HL-60 (cell line): ENCODE data around the gene ARMH3.
"Not testable (repeated sequence)": the region's sequence is repeated elsewhere in the genome, so short reads cannot be mapped to it uniquely, and the experiment has no call there.

Source experiments
- DNase-seq, 2 experiments: peaks; one replicate each; pipeline ENCODE4 v3.0.0-alpha.2; 2010 to 2020; ENCODE audit warnings: low read depth in 1 of 2, low spot score in 1 of 2
- H3K27ac ChIP-seq: fragments of 250-450 bp; sonication (Bioruptor Pico); replicated peaks from 2 replicates; pipeline ENCODE4 v1.5.1; 2020; ENCODE audit warnings: mild to moderate bottlenecking, moderate library complexity
- H3K27me3 ChIP-seq: fragments of 250-450 bp; sonication (Bioruptor Pico); 2 replicates; pipeline ENCODE4 v1.5.1; 2021; ENCODE audit warnings: mild to moderate bottlenecking, moderate library complexity; ENCODE audit not compliant: insufficient read depth, poor library complexity, severe bottlenecking
- H3K4me3 ChIP-seq: replicated peaks from 2 replicates; pipeline ENCODE4 v1.5.1; 2011; ENCODE audit warnings: mild to moderate bottlenecking, control low read depth, low read length; ENCODE audit not compliant: insufficient read depth
- GABPA ChIP-seq: IDR thresholded peaks from 2 replicates; pipeline ENCODE4 v1.6.1; 2012; ENCODE audit warnings: low read depth
- POLR2AphosphoS5 ChIP-seq: IDR thresholded peaks from 2 replicates; pipeline ENCODE4 v1.6.1; 2012; ENCODE audit warnings: low read depth
- SPI1 ChIP-seq: IDR thresholded peaks from 2 replicates; pipeline ENCODE4 v1.6.1; 2012; ENCODE audit warnings: low read depth, mild to moderate bottlenecking, borderline replicate concordance
- TF ChIP-seq, protein P1 (sequence below): IDR thresholded peaks from 2 replicates; pipeline ENCODE4 v1.6.1; 2012; ENCODE audit warnings: low read depth; ENCODE audit not compliant: insufficient replicate concordance
- TF ChIP-seq, protein P2 (sequence below): IDR thresholded peaks from one replicate; pipeline ENCODE4 v1.5.1; 2011; ENCODE audit warnings: low read length, control low read depth, inconsistent platforms; ENCODE audit not compliant: insufficient read depth

ARMH3 gene

DNA sequence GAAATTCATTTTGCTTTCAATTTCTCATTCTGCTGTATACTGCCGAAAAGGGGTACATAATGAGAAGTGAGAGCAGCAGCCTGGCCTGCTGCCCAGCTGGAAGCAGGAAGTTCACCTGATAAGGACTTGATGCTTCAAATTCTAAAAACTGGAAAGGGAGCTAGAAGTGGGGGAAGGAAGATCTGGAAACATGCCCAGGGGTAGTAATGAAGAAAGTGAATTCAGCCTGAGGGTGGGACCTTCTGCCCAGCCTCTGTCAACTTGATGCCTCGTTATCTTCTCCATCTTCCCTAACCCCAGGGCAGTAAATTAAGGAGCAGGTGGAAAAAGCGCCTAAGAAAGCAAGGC, 69.4 kb downstream of the ARMH3 start:
- peak overlapping the region; percentile 5; the same call in 1 of the 2 replicates for H3K4me3 ChIP-seq
- TF ChIP-seq, protein P1, sequence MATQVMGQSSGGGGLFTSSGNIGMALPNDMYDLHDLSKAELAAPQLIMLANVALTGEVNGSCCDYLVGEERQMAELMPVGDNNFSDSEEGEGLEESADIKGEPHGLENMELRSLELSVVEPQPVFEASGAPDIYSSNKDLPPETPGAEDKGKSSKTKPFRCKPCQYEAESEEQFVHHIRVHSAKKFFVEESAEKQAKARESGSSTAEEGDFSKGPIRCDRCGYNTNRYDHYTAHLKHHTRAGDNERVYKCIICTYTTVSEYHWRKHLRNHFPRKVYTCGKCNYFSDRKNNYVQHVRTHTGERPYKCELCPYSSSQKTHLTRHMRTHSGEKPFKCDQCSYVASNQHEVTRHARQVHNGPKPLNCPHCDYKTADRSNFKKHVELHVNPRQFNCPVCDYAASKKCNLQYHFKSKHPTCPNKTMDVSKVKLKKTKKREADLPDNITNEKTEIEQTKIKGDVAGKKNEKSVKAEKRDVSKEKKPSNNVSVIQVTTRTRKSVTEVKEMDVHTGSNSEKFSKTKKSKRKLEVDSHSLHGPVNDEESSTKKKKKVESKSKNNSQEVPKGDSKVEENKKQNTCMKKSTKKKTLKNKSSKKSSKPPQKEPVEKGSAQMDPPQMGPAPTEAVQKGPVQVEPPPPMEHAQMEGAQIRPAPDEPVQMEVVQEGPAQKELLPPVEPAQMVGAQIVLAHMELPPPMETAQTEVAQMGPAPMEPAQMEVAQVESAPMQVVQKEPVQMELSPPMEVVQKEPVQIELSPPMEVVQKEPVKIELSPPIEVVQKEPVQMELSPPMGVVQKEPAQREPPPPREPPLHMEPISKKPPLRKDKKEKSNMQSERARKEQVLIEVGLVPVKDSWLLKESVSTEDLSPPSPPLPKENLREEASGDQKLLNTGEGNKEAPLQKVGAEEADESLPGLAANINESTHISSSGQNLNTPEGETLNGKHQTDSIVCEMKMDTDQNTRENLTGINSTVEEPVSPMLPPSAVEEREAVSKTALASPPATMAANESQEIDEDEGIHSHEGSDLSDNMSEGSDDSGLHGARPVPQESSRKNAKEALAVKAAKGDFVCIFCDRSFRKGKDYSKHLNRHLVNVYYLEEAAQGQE: no peak
- TF ChIP-seq, protein P2, sequence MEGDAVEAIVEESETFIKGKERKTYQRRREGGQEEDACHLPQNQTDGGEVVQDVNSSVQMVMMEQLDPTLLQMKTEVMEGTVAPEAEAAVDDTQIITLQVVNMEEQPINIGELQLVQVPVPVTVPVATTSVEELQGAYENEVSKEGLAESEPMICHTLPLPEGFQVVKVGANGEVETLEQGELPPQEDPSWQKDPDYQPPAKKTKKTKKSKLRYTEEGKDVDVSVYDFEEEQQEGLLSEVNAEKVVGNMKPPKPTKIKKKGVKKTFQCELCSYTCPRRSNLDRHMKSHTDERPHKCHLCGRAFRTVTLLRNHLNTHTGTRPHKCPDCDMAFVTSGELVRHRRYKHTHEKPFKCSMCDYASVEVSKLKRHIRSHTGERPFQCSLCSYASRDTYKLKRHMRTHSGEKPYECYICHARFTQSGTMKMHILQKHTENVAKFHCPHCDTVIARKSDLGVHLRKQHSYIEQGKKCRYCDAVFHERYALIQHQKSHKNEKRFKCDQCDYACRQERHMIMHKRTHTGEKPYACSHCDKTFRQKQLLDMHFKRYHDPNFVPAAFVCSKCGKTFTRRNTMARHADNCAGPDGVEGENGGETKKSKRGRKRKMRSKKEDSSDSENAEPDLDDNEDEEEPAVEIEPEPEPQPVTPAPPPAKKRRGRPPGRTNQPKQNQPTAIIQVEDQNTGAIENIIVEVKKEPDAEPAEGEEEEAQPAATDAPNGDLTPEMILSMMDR: no peak
- TF ChIP-seq SPI1: no peak
- no peak for TF ChIP-seq POLR2AphosphoS5
- no peak for TF ChIP-seq GABPA
- H3K27me3 ChIP-seq: no peaks in the 10 kb centered on the region
- H3K27ac ChIP-seq: peak overlapping the region; percentile 50
- DNase-seq: peak; percentile 26 to 53

DNA sequence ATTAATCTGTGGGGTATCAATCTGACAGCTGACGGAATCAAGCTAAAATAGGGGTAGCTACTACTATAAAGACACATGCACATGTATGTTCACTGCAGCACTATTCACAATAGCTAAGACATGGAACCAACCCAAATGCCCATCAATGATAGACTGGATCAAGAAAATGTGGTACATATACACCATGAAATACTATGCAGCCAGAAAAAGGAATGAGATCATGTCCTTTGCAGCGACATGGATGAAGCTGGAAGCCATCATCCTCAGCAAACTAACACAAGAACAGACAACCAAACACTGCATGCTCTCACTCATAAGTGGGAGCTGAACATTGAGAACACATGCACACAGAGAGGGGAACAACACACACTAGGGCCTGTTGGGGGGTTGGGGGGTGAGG, 75.3 kb downstream of the ARMH3 start:
- H3K27ac ChIP-seq, H3K27me3 ChIP-seq, H3K4me3 ChIP-seq, DNase-seq: not testable (repeated sequence)

DNA sequence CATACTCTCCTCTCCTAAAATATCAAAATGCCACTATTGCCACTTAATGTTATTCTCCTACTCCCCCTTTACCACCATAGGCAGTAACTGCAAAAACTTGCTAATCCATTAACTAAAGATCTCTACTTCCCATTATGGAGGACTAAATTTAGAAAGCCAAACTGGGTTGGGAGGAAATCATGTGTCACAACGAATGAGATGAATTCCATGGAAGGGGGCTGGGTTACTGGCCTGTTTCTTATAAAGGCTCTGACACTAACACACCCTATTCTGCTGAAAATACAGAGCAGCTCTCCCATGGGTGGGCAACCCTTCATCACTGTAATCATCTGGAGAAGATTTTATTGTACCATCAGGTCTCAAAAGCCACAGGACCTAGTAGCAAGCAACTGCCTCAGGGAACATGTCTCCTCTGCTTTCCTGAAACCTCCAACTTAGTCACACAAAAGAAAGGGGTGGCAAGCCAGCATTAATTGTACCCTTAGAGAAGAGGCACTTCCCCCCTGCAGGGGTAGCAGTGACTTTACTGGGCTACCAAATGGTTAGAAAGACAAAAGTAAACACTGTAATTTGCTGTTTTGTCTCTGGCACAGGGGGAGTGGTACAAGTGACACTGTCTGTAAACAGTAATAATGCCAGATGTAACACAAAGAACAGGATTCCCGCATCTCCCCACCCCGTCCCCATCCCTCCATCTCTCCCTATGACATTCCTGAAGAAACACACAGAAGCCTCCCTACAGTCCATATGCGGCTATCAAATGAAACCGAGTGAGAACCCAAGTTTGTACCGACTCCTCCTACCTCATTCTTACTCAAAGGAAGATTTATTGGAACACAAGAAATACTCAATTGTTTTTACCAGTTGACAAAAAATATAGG, 81.6 kb downstream of the ARMH3 start:
- Histone ChIP-seq H3K27me3 (no peaks in the 10 kb centered on the region), H3K27ac (peak overlapping the region; percentile 59), H3K4me3 (no peak overlapping the region)
- peak in 1 of 2 experiments; percentile 29 for DNase-seq
- no peak for TF ChIP-seq POLR2AphosphoS5
- TF ChIP-seq SPI1: no peak
- TF ChIP-seq, protein P2: no peak
- TF ChIP-seq GABPA: no peak
- TF ChIP-seq, protein P1: no peak

DNA sequence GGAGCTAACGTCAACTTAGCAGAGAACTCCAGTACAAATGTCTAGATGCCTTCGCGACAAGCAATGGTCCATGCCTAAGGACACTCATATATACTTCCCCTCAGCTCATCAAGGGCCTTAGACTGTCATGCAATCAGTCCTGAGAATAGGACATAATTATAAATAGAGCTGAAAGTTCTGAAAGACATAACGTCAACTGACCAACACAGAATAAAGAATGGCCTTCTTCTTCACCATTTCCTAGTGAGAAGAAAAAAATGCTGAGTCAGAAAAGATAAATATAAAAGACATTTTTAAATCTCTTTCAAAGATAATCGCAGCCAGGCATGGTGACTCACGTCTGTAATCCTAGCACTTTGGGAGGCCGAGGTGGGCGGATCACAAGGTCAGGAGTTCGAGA, 83.2 kb downstream of the ARMH3 start:
- no peak for DNase-seq
- Histone ChIP-seq H3K4me3 (no peak overlapping the region), H3K27ac (no peak overlapping the region), H3K27me3 (no peaks in the 10 kb centered on the region)
- TF ChIP-seq, protein P2: no peak
- TF ChIP-seq POLR2AphosphoS5 (no peak), SPI1 (no peak), GABPA (no peak)
- TF ChIP-seq, protein P1: no peak
